GM18508 (cell line): ENCODE data around the gene LRRC57.

Experiments
- ATAC-seq: cut with Tn5 transposase; IDR thresholded peaks from one replicate; pipeline ENCODE4 v1.9.1; 2021; ENCODE audit warnings: moderate number of reproducible peaks; ENCODE audit not compliant: insufficient read depth, unreplicated experiment

LRRC57 gene

GRCh38 chr15:42553554-42553953, 5.0 kb upstream of the LRRC57 start:
- no peak for ATAC-seq

GRCh38 chr15:42549741-42550392, 1.3 kb upstream of the LRRC57 start:
- no peak for ATAC-seq

GRCh38 chr15:42549032-42549491, 469 bp upstream of the LRRC57 start:
- ATAC-seq, result no peak

- no peak for ATAC-seq
Measured at GRCh38 chr15:42547918-42548248, 710 bp downstream of the LRRC57 start.

GRCh38 chr15:42544853-42545629, 3.6 kb downstream of the LRRC57 start:
- ATAC-seq, result no peak

GRCh38 chr15:42533246-42533645, 15.3 kb downstream of the LRRC57 start:
- no peak for ATAC-seq

- no peak for ATAC-seq
Measured at GRCh38 chr15:42528970-42529369, 19.6 kb downstream of the LRRC57 start.

- no peak for ATAC-seq
Measured at GRCh38 chr15:42523331-42523730, 25.3 kb downstream of the LRRC57 start.

GRCh38 chr15:42511007-42511391, 37.6 kb downstream of the LRRC57 start:
- no peak for ATAC-seq

- ATAC-seq, result no peak
Measured at GRCh38 chr15:42510258-42511006, 38.2 kb downstream of the LRRC57 start.

GRCh38 chr15:42508263-42508690, 40.3 kb downstream of the LRRC57 start:
- ATAC-seq, result no peak

GRCh38 chr15:42507514-42507913, 41.1 kb downstream of the LRRC57 start:
- no peak for ATAC-seq

GRCh38 chr15:42504631-42505030, 44.0 kb downstream of the LRRC57 start:
- ATAC-seq, result no peak

- ATAC-seq, result no peak
Measured at GRCh38 chr15:42503825-42504224, 44.8 kb downstream of the LRRC57 start.

GRCh38 chr15:42502477-42502876, 46.1 kb downstream of the LRRC57 start:
- no peak for ATAC-seq

- no peak for ATAC-seq
Measured at GRCh38 chr15:42499858-42500609, 48.6 kb downstream of the LRRC57 start.

GRCh38 chr15:42498212-42499068, 50.2 kb downstream of the LRRC57 start:
- no peak for ATAC-seq

GRCh38 chr15:42495361-42496212, 53.0 kb downstream of the LRRC57 start, which contains the start of gene SNAP23:
TSS of gene SNAP23 (plus strand) at chr15:42495634. CDS start at chr15:42511847, 16,213 bp downstream.
- ATAC-seq, result no peak

- no peak for ATAC-seq
Measured at GRCh38 chr15:42494998-42495360, 53.6 kb downstream of the LRRC57 start.
